PFSK-1 (cell line): Measurements from ENCODE around the gene RAP1A.

Experiments
- FOXP2 ChIP-seq: optimal IDR thresholded peaks from 2 replicates; pipeline ENCODE3; 2011; ENCODE audit warnings: borderline replicate concordance, control low read depth, inconsistent platforms; ENCODE audit not compliant: insufficient read depth; ENCODE audit errors: extremely low read length, extremely low read depth
- POLR2AphosphoS5 ChIP-seq: IDR thresholded peaks from 2 replicates; pipeline ENCODE4 v1.6.1; 2012; ENCODE audit warnings: low read depth, mild to moderate bottlenecking, control low read depth, low read length, moderate library complexity
- SIN3A ChIP-seq: IDR thresholded peaks from 2 replicates; pipeline ENCODE4 v1.6.1; 2012; ENCODE audit warnings: mild to moderate bottlenecking, low read length, moderate library complexity, borderline replicate concordance; ENCODE audit not compliant: insufficient read depth
- TAF1 ChIP-seq: IDR thresholded peaks from 2 replicates; pipeline ENCODE4 v1.6.1; 2012; ENCODE audit warnings: low read length, control low read depth, borderline replicate concordance; ENCODE audit not compliant: insufficient read depth
- TF ChIP-seq, protein P1 (sequence below), 2 experiments: IDR thresholded peaks; 2 replicates each; pipeline versions ENCODE4 v1.6.1 to v1.8.0; 2011 to 2012; ENCODE audit warnings: low read depth in 2 of 2, low read length in 2 of 2, control low read depth in 1 of 2, inconsistent platforms in 1 of 2, mild to moderate bottlenecking in 1 of 2, moderate library complexity in 1 of 2; ENCODE audit not compliant: insufficient read depth in 1 of 2

RAP1A gene

DNA sequence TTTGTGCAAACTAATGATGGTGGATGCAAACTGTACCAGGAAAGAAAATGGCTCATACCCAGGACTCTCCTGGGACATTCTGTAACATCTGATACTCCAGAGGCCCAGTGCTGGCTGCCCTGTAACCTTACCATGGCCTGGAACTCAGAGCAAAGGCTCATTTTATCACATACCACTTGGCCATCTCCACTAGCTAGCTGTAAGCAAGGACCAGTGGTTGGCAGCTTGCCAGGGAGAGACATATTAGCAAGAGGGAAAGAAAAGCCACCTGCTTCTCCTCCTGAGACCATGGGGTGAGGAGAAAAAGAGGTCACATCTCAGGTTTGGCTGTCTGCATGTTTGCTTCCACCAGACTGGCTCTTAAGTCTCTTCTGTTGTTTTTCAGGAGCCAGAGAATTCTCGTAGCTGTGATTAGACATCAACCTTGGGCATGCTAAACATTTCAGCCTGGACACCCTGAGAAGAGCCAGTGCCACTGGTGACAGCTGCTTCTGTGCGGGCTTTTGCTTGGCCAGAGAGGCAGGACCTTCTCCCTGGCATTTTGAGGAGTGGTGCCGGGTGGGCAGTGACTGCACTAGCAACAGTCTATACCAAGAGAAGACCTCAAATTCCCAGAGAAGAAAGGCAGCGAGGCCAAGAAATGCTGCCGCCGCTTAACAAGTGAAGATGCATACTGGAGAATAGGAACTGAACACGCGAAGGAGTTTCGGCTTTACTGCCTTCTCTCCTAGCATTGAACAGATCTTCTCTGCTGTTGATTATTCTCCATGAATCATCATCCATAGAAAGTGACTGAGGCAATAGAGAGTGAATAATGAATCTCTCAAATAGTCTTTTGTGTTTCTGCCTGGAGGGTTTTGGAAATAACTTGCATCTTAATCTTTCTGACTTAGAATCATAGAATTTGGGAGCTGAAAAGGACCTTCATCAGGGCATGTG is 126.4 kb downstream of the RAP1A start:
- TF ChIP-seq, protein P1, sequence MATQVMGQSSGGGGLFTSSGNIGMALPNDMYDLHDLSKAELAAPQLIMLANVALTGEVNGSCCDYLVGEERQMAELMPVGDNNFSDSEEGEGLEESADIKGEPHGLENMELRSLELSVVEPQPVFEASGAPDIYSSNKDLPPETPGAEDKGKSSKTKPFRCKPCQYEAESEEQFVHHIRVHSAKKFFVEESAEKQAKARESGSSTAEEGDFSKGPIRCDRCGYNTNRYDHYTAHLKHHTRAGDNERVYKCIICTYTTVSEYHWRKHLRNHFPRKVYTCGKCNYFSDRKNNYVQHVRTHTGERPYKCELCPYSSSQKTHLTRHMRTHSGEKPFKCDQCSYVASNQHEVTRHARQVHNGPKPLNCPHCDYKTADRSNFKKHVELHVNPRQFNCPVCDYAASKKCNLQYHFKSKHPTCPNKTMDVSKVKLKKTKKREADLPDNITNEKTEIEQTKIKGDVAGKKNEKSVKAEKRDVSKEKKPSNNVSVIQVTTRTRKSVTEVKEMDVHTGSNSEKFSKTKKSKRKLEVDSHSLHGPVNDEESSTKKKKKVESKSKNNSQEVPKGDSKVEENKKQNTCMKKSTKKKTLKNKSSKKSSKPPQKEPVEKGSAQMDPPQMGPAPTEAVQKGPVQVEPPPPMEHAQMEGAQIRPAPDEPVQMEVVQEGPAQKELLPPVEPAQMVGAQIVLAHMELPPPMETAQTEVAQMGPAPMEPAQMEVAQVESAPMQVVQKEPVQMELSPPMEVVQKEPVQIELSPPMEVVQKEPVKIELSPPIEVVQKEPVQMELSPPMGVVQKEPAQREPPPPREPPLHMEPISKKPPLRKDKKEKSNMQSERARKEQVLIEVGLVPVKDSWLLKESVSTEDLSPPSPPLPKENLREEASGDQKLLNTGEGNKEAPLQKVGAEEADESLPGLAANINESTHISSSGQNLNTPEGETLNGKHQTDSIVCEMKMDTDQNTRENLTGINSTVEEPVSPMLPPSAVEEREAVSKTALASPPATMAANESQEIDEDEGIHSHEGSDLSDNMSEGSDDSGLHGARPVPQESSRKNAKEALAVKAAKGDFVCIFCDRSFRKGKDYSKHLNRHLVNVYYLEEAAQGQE (IDR thresholded peaks at IDR 0.05; ENCODE audit: insufficient read depth in 1 of 2, low read depth in 2 of 2, low read length in 2 of 2), result no peak
- no peak for TF ChIP-seq FOXP2
- no peak for TF ChIP-seq SIN3A
- TF ChIP-seq TAF1, result no peak
- no peak for TF ChIP-seq POLR2AphosphoS5

DNA sequence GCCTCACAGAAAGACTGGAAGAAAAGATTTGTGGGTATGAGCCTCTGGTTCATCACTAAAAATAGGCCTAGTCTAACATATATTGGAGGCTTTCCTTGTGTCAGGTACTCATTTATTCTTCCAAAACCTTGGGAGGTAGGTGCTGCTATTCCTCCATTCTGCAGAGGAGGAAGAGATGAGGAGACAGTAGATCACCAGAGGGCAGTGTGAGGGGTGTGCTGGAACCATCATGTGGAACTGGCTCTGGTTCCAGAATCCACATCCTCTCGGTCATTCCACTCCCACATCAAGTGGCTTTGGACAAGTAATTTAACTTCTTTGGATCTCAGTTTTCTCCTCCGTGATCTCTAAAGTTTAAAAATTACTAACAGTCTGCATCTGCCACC is 127.0 kb downstream of the RAP1A start:
- TF ChIP-seq, protein P1 (IDR thresholded peaks at IDR 0.05; ENCODE audit: insufficient read depth in 1 of 2, low read depth in 2 of 2, low read length in 2 of 2), result no peak
- TF ChIP-seq FOXP2 (no peak), SIN3A (no peak), TAF1 (no peak)

DNA sequence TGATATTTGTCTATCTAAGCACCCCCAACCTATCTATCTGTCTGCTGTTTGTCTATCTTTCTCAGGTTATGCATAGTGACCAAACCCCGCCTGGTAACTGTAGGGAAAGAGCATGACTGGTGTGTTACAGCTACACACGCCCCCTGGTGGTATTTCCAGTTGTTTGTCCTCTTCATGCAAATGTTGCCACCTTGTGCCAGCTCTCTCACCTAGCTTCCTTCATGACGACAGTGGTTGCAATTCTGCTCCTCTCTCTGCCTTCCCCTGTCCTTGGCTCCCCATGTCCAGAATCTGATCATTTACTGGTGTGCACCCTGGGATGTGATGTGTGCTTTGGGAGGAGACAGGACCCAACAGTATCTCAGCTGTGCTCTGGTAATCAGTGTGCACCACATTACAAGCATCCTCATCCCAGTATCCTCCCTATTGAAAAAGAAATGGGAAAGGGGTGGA is 127.7 kb downstream of the RAP1A start:
- TF ChIP-seq FOXP2 (no peak), POLR2AphosphoS5 (no peak), TAF1 (no peak), SIN3A (no peak)
- TF ChIP-seq, protein P1 (IDR thresholded peaks at IDR 0.05; ENCODE audit: insufficient read depth in 1 of 2, low read depth in 2 of 2, low read length in 2 of 2), result no peak

DNA sequence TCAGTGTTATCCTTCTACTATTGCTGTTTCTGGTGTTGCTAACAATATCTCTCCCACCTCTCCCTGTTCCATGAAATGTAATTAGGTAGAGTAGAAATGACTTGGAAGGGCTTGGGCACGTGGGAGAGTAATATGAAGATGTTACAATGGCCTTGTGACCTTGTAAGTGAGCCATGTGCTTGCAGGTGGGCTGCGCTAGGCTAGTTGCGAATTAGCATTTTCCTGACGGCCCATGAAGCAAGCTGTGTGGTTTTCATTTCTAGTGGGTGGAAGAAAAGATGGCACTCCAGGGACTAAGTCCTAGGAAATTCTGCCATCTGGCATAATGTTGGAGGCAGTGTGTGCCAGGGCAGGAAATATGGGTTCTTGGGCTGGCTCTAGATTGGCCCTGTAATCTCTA is 128.4 kb downstream of the RAP1A start:
- TF ChIP-seq SIN3A (no peak), TAF1 (no peak), POLR2AphosphoS5 (no peak), FOXP2 (no peak)
- TF ChIP-seq, protein P1 (IDR thresholded peaks at IDR 0.05; ENCODE audit: insufficient read depth in 1 of 2, low read depth in 2 of 2, low read length in 2 of 2), result no peak
